Trophoblast cell (in vitro differentiated cells and primary cell): Measurements from ENCODE around the gene PURB.

Source experiments
- DNase-seq, 2 donors: peaks; one replicate each; pipeline ENCODE4 v3.0.0-alpha.2; 2016
- H2AFZ ChIP-seq: 2 replicates; pipeline ENCODE4 v1.6.1; 2013; ENCODE audit warnings: low read length, moderate library complexity, mild to moderate bottlenecking; ENCODE audit not compliant: insufficient read depth, poor library complexity
- H2AK5ac ChIP-seq: 2 replicates; pipeline ENCODE4 v1.6.1; 2013; ENCODE audit warnings: mild to moderate bottlenecking, low read length
- H2BK120ac ChIP-seq: 2 replicates; pipeline ENCODE4 v1.6.1; 2013; ENCODE audit warnings: low read length, mild to moderate bottlenecking, moderate library complexity; ENCODE audit not compliant: insufficient read depth, poor library complexity
- H2BK12ac ChIP-seq: 2 replicates; pipeline ENCODE4 v1.6.1; 2013; ENCODE audit warnings: mild to moderate bottlenecking, low read length, moderate library complexity
- H2BK5ac ChIP-seq: 2 replicates; pipeline ENCODE4 v1.6.1; 2013; ENCODE audit warnings: low read length, low read depth, moderate library complexity, mild to moderate bottlenecking; ENCODE audit not compliant: poor library complexity
- H3K14ac ChIP-seq: 2 replicates; pipeline ENCODE4 v1.6.1; 2013; ENCODE audit warnings: mild to moderate bottlenecking, low read length
- H3K18ac ChIP-seq: 2 replicates; pipeline ENCODE4 v1.6.1; 2013; ENCODE audit warnings: mild to moderate bottlenecking, low read length
- H3K23ac ChIP-seq: 2 replicates; pipeline ENCODE4 v1.6.1; 2013; ENCODE audit warnings: low read length
- H3K27ac ChIP-seq: 2 replicates; pipeline ENCODE4 v1.5.1; 2013; ENCODE audit warnings: low read depth, mild to moderate bottlenecking, inconsistent platforms, low read length, moderate library complexity
- H3K27me3 ChIP-seq: 2 replicates; pipeline ENCODE4 v1.6.1; 2013; ENCODE audit warnings: inconsistent platforms, mild to moderate bottlenecking, low read length, moderate library complexity; ENCODE audit not compliant: insufficient read depth
- H3K36me3 ChIP-seq, 2 experiments: 1 replicate in 1 of 2; 2 replicates in 1 of 2; pipeline ENCODE4 v1.6.1; 2013; ENCODE audit warnings: low read length in 2 of 2, mild to moderate bottlenecking in 2 of 2, moderate library complexity in 1 of 2; ENCODE audit not compliant: insufficient read depth in 2 of 2, control insufficient read depth in 1 of 2
- H3K4ac ChIP-seq: 2 replicates; pipeline ENCODE4 v1.6.1; 2013; ENCODE audit warnings: low read depth, mild to moderate bottlenecking, low read length, moderate library complexity
- H3K4me1 ChIP-seq, 2 experiments: 1 replicate in 1 of 2; 2 replicates in 1 of 2; pipeline ENCODE4 v1.6.1; 2013; ENCODE audit warnings: low read length in 2 of 2, mild to moderate bottlenecking in 2 of 2, moderate library complexity in 1 of 2; ENCODE audit not compliant: insufficient read depth in 2 of 2, control insufficient read depth in 1 of 2
- H3K4me2 ChIP-seq: 2 replicates; pipeline ENCODE4 v1.6.1; 2013; ENCODE audit warnings: inconsistent platforms, mild to moderate bottlenecking, low read length, moderate library complexity
- H3K4me3 ChIP-seq: 2 replicates; pipeline ENCODE4 v1.5.1; 2013; ENCODE audit warnings: mild to moderate bottlenecking, low read depth, low read length, inconsistent platforms
- H3K79me1 ChIP-seq: one replicate; pipeline ENCODE4 v1.6.1; 2013; ENCODE audit warnings: low read length
- H3K79me2 ChIP-seq: 2 replicates; pipeline ENCODE4 v1.6.1; 2013; ENCODE audit warnings: low read length, mild to moderate bottlenecking; ENCODE audit not compliant: control insufficient read depth, insufficient read depth, poor library complexity
- H3K9ac ChIP-seq: 2 replicates; pipeline ENCODE4 v1.6.1; 2013; ENCODE audit warnings: mild to moderate bottlenecking, low read length
- H3K9me3 ChIP-seq: 2 replicates; pipeline ENCODE4 v1.6.1; 2013; ENCODE audit warnings: low read depth, mild to moderate bottlenecking, control low read depth, inconsistent platforms, low read length; ENCODE audit not compliant: insufficient read depth
- H4K12ac ChIP-seq: 2 replicates; pipeline ENCODE4 v1.6.1; 2013; ENCODE audit warnings: low read depth, mild to moderate bottlenecking, low read length, moderate library complexity
- H4K8ac ChIP-seq: 2 replicates; pipeline ENCODE4 v1.6.1; 2013; ENCODE audit warnings: low read depth, mild to moderate bottlenecking, low read length, moderate library complexity
- H4K91ac ChIP-seq: one replicate; pipeline ENCODE4 v1.6.1; 2013; ENCODE audit warnings: low read depth, mild to moderate bottlenecking, low read length, moderate library complexity
- WGBS: extraction: QIAGEN DNeasy Blood & Tissue Kit; methylation state at CpG from one replicate; pipeline ENCODE4 v1.1.7; 2013; ENCODE audit warnings: missing lambda C conversion rate; ENCODE audit not compliant: insufficient read length, insufficient coverage; ENCODE audit errors: extremely low coverage; 5-methylcytosine and 5-hydroxymethylcytosine counted together

PURB gene

DNA sequence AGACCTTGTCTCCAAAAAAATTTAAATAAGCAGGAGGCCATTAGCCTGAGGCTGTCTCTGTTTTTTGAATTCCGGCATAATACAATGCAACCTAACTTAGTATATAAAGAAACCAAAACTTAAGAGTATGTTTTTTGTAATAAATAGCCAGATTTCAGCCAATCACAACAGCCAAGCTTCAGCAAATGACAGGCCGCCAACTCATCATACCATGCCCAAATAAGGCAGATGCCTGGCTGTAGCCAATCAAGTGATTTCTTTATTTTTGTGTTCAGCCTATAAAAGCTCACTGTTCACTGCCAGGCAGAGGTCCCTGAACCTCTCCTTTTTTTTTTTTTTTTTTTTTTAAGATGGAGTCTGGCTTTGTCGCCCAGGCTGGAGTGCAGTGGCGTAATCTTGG, 12.7 kb upstream of the PURB start:
- no peaks in the 10 kb centered on the region for H3K36me3 ChIP-seq
- no peak for DNase-seq
- no peak overlapping the region for H2AFZ ChIP-seq
- no peak overlapping the region for H4K8ac ChIP-seq
- no peaks in the 10 kb centered on the region for H3K27me3 ChIP-seq
- H3K79me1 ChIP-seq: no peaks in the 10 kb centered on the region
- H2BK5ac ChIP-seq: no peak overlapping the region
- H3K4ac ChIP-seq: no peak overlapping the region
- H3K4me1 ChIP-seq: no peaks in the 10 kb centered on the region
- no peak overlapping the region for H2BK12ac ChIP-seq
- no peak overlapping the region for H3K4me3 ChIP-seq
- H3K79me2 ChIP-seq: no peaks in the 10 kb centered on the region
- H3K23ac ChIP-seq: no peak overlapping the region
- no CpG with 5 or more reads among the region's 4 CpGs for WGBS
- H3K27ac ChIP-seq: no peak overlapping the region
- H2AK5ac ChIP-seq: no peak overlapping the region
- H3K9ac ChIP-seq: no peak overlapping the region
- no peak overlapping the region for H4K91ac ChIP-seq
- no peak overlapping the region for H3K18ac ChIP-seq
- H3K9me3 ChIP-seq: no peaks in the 10 kb centered on the region
- H4K12ac ChIP-seq: no peak overlapping the region
- no peak overlapping the region for H3K14ac ChIP-seq
- no peak overlapping the region for H3K4me2 ChIP-seq
- H2BK120ac ChIP-seq: no peak overlapping the region

DNA sequence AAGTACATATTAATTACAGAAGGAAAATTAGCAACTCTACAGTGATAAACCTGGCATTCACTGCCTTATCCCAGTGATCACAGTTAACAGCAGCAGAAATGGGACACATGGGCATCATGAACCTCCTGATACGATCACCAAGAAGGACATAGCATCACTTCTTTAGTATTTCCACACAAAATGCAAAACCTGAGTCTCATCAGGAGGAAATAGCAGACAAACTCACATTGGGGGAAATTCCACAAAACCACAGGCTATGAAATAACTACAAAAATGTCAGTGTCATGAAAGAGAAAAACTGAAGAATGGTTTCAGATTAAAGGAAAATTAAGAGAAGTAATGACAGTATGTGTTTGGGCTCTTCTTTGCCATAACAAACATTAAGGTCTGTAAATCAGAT, 12.0 kb upstream of the PURB start:
- H3K9me3 ChIP-seq: no peaks in the 10 kb centered on the region
- H3K79me1 ChIP-seq: no peaks in the 10 kb centered on the region
- no peak overlapping the region for H2AFZ ChIP-seq
- no peak overlapping the region for H3K4me2 ChIP-seq
- no peaks in the 10 kb centered on the region for H3K27me3 ChIP-seq
- H3K9ac ChIP-seq: no peak overlapping the region
- H3K36me3 ChIP-seq: no peaks in the 10 kb centered on the region
- H3K4ac ChIP-seq: no peak overlapping the region
- WGBS: no CpG with 5 or more reads among the region's 1 CpG
- H3K14ac ChIP-seq: no peak overlapping the region
- no peak overlapping the region for H3K4me3 ChIP-seq
- H3K4me1 ChIP-seq: no peaks in the 10 kb centered on the region
- H2BK5ac ChIP-seq: no peak overlapping the region
- H3K18ac ChIP-seq: no peak overlapping the region
- H4K8ac ChIP-seq: no peak overlapping the region
- no peak overlapping the region for H3K23ac ChIP-seq
- no peaks in the 10 kb centered on the region for H3K79me2 ChIP-seq
- H2BK12ac ChIP-seq: no peak overlapping the region
- no peak overlapping the region for H2BK120ac ChIP-seq
- H3K27ac ChIP-seq: no peak overlapping the region
- H4K91ac ChIP-seq: no peak overlapping the region
- no peak overlapping the region for H2AK5ac ChIP-seq
- H4K12ac ChIP-seq: no peak overlapping the region
- DNase-seq: no peak

DNA sequence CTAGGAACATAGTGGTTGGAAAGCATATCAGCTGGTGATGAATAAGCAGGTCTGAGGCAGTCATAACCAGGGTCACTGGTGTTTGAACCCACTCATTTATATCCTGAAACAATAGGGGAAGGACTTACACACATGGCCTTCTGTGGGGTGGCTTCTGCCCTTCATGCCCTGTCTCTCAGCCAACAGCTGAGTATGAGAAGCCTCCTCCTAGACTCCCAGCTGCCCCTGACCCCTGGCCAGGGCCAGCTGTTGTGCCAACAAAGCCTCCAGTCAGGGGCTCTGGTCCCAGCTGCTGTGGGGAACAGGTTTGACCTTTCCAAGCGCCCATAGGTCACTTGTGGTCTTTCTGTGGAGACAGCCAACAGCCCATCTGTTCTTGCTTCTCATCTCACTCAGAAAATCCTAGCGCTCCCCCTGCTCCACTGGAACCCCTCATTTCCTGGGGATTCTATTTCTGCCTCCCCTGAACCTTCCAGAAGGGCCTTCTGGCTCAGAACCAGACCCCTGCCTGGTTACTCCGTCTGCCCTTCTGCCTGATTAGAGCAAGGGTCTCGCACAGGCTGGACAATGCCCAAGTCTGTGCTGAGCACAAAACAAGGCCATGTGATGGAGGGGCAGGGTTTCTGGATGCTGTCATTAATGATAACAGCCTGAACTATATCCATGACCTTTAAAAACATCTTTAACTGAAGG, 9.7 kb upstream of the PURB start:
- H3K4ac ChIP-seq: no peak overlapping the region
- H3K27ac ChIP-seq: no peak overlapping the region
- H3K9ac ChIP-seq: no peak overlapping the region
- H2BK120ac ChIP-seq: no peak overlapping the region
- H4K12ac ChIP-seq: no peak overlapping the region
- no peaks in the 10 kb centered on the region for H3K27me3 ChIP-seq
- no peak overlapping the region for H2AFZ ChIP-seq
- no peak overlapping the region for H3K4me3 ChIP-seq
- no peak overlapping the region for H2BK5ac ChIP-seq
- H2BK12ac ChIP-seq: no peak overlapping the region
- DNase-seq: no peak
- no peaks in the 10 kb centered on the region for H3K4me1 ChIP-seq
- no peaks in the 10 kb centered on the region for H3K36me3 ChIP-seq
- H4K8ac ChIP-seq: no peak overlapping the region
- no CpG with 5 or more reads among the region's 4 CpGs for WGBS
- no peaks in the 10 kb centered on the region for H3K79me2 ChIP-seq
- no peak overlapping the region for H3K23ac ChIP-seq
- H4K91ac ChIP-seq: no peak overlapping the region
- H3K4me2 ChIP-seq: no peak overlapping the region
- H3K14ac ChIP-seq: no peak overlapping the region
- no peaks in the 10 kb centered on the region for H3K79me1 ChIP-seq
- no peaks in the 10 kb centered on the region for H3K9me3 ChIP-seq
- no peak overlapping the region for H3K18ac ChIP-seq
- H2AK5ac ChIP-seq: no peak overlapping the region

DNA sequence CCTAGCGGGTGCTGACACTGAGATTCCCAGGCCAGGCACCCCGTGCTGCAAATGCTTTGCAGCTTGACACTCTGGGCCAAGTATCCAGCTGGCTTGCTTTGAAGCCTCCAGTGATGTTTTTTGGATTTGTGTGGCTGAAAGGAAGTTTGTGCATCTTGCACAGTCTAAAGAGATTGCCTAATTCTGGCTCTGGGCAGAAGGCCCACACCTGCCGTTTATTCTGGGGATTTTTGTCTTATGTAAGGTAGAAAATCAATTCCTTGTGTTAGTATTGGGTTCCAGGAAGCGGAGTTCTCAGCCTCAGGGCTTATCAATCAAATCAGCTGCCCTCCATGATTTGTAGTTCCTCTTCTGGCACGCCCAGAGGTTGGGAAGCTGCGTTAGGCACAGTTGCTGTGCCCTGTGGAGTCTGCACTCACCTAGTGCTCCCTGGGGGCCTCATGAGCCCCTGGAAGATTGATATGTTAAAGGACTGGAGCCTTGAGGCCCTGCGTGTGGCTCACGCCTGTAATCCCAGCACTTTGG, 8.4 kb upstream of the PURB start:
- Histone ChIP-seq H2BK5ac (no peak overlapping the region), H3K4ac (no peak overlapping the region), H3K27me3 (no peaks in the 10 kb centered on the region), H3K36me3 (no peaks in the 10 kb centered on the region), H2AFZ (no peak overlapping the region), H3K9me3 (no peaks in the 10 kb centered on the region), H3K4me2 (no peak overlapping the region), H2AK5ac (no peak overlapping the region), H3K4me1 (no peaks in the 10 kb centered on the region), H4K8ac (no peak overlapping the region), H3K18ac (no peak overlapping the region), H3K79me2 (no peaks in the 10 kb centered on the region), H4K12ac (no peak overlapping the region), H2BK120ac (no peak overlapping the region), H3K27ac (no peak overlapping the region), H2BK12ac (no peak overlapping the region), H3K4me3 (no peak overlapping the region), H4K91ac (no peak overlapping the region), H3K23ac (no peak overlapping the region), H3K79me1 (no peaks in the 10 kb centered on the region), H3K9ac (no peak overlapping the region), H3K14ac (no peak overlapping the region)
- no CpG with 5 or more reads among the region's 8 CpGs for WGBS
- no peak for DNase-seq
